ENCODE measurements around the gene MFAP1.
A peak's percentile ranks its signal among the peaks of the same experiment; 100 is the strongest.
"Not testable (repeated sequence)": the region's sequence is repeated elsewhere in the genome, so short reads cannot be mapped to it uniquely, and the experiment has no call there.

Gene MFAP1

DNA sequence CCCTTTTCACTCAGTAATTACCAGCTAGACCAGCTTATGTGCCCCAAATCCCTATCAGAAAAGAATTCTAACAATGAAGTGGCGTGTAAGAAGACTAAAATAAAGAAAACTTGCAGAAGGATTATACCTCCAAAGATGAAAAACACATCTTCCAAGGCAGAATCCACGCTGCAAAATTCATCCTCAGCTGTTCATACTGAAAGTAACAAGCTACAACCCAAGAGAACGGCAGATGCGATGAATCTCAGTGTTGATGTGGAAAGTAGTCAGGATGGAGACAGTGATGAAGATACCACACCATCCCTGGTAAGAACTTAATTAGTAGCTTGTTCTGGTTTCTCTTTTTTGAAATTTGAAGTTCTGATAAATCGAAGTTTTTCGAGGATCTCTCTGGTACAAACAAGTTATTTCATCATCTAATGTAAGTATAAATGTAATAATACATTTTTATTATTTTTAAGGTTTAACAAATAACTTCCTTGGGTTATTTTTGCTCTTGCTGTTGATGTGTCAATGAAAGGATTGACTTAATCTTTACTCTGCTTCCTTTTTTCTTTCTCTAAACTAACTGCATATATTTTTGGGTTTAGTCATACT, 3.7 kb upstream of the MFAP1 start:
- H3K27ac ChIP-seq = no peak overlapping the region
- DNase-seq (ENCODE audit: low spot score) = no peak
- H3K4me3 ChIP-seq = no peak overlapping the region
- TF ChIP-seq, protein P1, sequence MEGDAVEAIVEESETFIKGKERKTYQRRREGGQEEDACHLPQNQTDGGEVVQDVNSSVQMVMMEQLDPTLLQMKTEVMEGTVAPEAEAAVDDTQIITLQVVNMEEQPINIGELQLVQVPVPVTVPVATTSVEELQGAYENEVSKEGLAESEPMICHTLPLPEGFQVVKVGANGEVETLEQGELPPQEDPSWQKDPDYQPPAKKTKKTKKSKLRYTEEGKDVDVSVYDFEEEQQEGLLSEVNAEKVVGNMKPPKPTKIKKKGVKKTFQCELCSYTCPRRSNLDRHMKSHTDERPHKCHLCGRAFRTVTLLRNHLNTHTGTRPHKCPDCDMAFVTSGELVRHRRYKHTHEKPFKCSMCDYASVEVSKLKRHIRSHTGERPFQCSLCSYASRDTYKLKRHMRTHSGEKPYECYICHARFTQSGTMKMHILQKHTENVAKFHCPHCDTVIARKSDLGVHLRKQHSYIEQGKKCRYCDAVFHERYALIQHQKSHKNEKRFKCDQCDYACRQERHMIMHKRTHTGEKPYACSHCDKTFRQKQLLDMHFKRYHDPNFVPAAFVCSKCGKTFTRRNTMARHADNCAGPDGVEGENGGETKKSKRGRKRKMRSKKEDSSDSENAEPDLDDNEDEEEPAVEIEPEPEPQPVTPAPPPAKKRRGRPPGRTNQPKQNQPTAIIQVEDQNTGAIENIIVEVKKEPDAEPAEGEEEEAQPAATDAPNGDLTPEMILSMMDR (IDR thresholded peaks at IDR 0.05) = no peak

DNA sequence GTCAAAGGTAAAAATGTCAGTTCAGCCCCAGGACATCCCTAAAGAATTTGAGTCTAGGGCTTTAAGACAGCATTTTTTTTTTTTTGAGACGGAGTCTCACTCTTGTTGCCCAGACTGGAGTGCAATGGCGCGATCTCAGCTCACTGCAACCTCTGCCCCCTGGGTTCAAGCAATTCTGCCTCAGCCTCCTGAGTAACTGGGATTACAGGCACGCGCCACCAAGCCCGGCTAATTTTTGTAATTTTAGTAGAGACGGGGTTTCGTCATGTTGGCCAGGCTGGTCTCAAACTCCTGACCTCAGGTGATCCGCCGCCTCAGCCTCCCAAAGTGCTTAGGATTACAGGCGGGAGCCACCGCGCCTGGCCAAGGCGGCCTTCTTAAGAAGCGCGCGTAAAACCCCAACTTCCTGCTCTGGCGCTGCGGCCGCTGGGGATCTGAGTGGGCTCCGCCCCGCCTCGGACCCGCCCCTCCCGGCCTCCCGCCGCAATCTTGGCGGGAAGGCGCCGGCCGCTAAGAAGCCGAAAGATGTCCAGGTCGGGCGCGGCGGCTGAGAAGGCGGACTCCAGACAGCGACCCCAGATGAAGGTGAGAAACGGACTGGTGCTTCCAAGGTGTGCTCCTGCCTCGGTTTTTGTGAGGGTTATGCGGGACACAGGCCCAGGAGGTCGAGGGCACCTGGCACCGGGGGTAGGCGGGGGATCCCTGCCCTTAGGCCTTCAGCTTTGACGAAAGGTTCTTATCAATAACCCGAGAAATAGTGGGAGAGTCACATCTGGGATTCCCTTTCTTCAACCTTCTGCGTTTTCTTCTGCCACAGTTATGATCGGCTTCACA, 2.2 kb upstream of the MFAP1 start, which contains the start of gene WDR76:
Gene WDR76, plus strand, starts transcription at position 495 of the 834 bp plus-strand sequence. Its CDS starts 31 bp downstream, at position 526.
- TF ChIP-seq, protein P1 (IDR thresholded peaks at IDR 0.05) = no peak
- peak within 1 kb of the TSS; percentile 52 to 85 for H3K27ac ChIP-seq
- peak; percentile 85 for DNase-seq (ENCODE audit: low spot score)
- H3K4me3 ChIP-seq = peak within 1 kb of the TSS; percentile 80

DNA sequence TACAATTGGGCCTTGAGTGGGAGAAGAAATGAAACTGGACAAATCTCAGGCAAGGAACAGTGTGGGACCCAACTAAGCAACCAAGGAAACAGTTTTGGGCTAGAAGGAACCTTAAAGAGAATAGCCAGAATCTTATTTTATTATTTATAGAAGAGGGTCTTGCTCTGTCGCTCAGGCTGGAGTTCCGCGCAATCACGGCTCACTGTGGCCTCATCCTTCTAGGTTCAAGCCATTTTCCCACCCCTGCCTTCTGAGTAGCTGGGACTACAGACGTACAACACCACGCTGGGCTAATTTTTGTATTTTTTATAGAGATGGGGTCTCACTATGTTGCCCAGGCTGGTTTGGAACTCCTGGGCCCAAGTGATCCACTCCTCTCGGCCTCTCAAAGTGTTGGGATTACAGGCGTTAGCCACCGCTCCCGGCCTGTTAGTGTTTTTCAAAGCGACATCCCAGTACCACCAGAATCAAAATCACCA, 1.6 kb upstream of the MFAP1 start:
- Histone ChIP-seq H3K27ac (peak overlapping the region in 1 of 2 donors; percentile 85), H3K4me3 (peak overlapping the region; percentile 80)
- TF ChIP-seq, protein P1 (IDR thresholded peaks at IDR 0.05) = no peak
- DNase-seq (ENCODE audit: low spot score) = no peak

DNA sequence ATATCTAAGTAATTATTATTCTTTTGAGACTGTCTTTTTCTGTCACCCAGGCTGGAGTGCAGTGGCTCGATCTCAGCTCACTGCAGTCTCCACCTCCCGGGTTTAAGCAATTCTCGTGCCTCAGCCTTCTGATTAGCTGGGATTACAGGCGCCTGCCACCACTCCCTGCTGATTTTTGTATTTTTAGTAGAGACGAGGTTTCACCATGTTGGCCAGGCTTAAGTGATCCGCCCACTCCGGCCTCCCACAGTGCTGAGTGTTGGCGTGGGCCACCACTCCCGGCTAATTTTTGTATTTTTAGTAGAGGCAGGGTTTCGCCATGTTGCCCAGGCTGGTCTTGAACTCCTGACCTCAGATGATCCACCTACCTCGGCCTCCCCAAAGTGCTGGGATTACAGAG, 815 bp upstream of the MFAP1 start:
- not testable (repeated sequence) for DNase-seq (ENCODE audit: low spot score); H3K4me3 ChIP-seq; H3K27ac ChIP-seq

DNA sequence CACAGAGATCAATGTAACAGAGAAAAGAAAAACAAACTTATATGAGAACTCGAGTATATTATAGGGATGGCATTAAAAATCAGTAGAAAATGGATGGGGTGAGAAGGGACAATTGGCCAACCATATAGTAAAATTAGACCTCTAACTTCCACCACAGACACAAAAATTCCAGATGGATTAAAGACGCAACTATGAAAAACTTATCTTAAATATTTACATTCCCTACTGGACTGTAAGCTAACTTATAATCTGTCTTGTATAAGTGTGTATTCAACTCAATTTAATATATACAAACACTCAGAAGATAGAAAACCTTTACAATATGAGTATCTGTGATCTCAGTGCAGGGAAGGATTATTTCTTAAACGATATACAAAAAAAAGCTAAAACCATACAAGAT, 3.0 kb downstream of the MFAP1 start:
- Histone ChIP-seq H3K27ac (no peak overlapping the region), H3K4me3 (no peak overlapping the region)
- TF ChIP-seq, protein P1 (IDR thresholded peaks at IDR 0.05) = no peak
- no peak for DNase-seq (ENCODE audit: low spot score)

DNA sequence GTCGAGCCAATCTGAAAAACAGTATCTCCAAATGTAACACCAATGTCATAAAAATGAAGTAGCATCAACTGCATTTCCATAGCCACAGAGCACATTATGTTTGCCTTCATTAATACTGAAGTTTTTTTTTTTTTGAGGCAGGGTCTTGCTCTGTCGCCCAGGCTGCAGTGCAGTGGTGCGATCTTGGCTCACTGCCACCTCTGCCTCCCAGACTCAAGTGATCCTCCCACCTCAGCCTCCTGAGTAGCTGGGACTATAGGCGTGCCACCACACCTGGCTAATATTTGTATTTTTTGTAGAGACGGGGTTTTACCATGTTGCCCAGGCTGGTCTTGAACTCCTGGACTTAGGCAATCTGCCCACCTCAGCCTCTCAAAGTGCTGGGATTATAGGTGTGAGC, 9.4 kb downstream of the MFAP1 start:
- H3K4me3 ChIP-seq; DNase-seq (ENCODE audit: low spot score); H3K27ac ChIP-seq: not testable (repeated sequence)

DNA sequence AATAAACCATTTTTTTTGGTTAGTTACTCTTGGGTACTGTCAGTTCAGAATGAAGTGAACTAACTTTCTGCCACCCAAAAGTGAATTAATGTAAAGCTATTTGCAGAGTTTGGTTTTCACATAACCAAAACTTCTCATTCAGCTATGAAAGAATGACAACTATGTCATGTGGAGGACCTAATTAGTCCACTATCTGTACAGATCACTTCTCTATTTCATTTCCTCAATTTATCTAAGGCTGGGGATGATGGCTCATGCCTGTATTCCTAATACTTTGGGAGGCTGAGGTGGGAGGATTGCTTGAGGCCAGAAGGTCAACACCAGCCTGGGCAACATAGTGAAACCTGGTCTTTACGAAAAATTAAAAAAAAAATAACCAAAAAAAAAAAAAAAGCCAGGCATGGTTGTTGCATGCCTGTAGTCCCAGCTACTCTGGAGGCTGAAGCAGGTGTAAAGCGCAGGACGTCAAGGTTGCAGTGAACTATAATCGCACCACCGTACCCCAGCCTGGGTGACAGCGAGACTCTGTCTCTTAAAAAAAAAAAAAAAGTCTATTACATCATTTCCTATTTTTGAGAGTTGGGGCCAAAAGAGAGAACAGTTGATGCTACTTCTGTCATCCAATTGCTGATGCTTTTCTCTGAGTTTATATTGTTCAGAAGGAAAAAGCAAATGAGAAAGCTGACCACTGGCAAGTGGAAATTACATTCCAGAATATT, 15.4 kb downstream of the MFAP1 start:
- TF ChIP-seq, protein P1 (IDR thresholded peaks at IDR 0.05) = no peak
- Histone ChIP-seq H3K4me3 (no peak overlapping the region), H3K27ac (no peak overlapping the region)
- DNase-seq (ENCODE audit: low spot score) = no peak
